NCI-H2107 (cell line): ENCODE data around the gene MACROH2A1.

Source experiments
- DNase-seq: peaks from one replicate; lab custom pipeline; 2025; lab: John Stamatoyannopoulos, UW

The MACROH2A1 gene

DNA sequence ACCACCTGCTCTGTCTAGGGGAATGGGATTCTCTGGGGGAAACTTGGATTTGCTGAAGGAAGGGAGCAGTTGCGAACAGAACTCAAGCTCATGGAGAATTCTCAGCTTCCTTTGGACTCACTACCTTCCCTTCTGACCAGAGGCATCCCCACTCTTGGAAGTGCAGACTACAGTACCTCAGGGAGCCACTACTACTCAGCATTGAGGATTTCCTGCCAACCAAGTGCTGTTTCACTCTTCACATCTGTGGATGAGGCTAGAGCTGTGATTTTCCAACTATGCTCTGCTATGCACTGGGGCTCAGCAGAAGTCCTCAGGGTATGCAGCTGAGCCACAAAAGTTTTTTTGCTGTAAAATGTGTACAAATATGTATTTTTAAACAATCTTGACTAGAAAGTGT, 43.9 kb downstream of the MACROH2A1 start:
- DNase-seq, result no peak

DNA sequence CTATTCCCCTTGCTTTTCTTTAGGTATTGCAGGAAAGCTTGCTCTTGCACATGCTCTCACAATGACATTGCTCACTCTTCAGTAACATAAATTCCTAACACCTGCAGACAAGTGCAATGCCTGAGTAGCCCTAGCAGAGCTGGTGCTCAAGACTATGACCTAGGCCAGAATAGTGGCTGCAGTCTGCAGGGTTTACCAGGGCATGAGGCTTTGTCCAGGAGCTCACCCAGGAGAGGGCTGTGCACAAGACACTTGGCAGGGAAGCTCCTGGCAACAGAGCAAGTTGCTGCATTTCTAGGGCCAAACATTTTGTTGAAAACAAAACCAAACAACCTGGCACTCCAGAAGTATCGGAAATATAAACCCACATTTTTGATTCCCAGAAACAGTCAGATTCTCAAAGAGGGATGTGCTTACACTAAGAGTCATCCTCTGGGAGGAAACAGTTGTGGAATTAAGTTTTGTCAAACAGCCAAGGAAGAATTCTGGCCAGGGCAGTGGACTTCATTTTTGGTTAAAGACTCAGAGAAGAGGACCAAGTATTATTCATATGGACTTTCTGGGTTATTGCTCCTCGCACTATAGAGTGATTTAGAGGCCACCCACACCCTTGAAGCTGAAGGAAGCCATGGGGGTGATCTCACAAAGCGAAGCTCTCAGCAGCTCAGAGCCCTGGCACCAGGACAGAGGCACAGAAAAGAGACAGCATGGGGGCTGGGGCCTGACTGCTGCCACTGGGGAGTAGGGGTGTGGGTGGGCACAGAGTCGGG, 44.9 kb downstream of the MACROH2A1 start:
- DNase-seq, result no peak

DNA sequence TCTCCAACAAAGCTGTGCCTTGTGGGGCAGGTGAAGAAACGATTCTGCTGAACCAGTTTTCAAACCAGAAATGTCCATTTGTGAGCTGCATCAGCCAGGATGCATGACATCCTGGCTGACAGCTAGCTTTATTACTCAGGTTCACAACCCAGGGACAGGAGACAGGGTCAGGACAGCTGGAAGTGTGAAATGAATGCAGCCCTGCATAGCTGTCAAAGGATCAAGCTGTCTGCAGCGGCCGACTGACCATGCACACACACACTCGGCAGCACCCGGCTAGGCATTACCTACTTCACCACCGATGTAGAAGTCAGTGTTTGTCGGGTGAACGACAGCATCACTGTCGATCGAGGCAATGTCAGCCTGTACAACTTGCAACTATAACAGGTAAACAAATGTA, 48.5 kb downstream of the MACROH2A1 start:
- no peak for DNase-seq

DNA sequence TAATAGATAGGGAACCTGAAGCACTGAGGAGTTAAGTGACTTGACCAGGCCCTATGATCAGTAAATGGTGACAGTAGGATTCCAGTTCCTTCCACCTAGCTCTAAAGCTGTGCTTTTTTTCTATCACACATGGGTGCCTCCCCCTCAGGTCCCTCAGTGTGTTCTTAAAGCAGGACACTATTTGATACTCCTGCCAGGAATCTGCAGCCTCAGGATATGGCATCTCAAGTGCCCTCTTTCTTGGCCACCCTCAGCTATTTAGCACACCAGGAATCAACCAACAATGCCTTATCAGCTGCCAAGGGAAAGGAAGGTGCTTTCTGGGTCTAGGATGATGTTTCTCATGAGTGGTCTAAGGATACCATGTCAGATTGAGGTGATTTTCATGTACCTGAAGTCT, 49.1 kb downstream of the MACROH2A1 start:
- DNase-seq, result no peak

DNA sequence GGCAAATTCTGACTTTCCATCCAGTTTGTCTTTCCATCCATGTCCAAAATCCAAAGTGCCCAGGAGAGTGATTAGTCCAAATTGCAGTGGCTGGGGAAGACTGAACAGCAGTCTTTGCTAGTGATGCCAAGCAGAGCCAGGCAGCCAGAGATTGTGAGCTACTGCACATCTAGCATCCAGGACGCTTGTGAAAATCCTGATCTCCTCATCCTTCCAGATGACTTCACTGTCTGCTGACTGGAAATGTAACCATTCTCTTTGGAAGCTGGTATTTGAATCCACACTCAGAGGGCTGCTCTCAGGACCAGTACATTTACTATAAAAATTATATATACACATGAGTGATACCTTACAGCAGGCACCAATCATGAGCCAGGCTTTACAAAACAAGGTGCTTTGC, 49.6 kb downstream of the MACROH2A1 start:
- DNase-seq, result no peak

DNA sequence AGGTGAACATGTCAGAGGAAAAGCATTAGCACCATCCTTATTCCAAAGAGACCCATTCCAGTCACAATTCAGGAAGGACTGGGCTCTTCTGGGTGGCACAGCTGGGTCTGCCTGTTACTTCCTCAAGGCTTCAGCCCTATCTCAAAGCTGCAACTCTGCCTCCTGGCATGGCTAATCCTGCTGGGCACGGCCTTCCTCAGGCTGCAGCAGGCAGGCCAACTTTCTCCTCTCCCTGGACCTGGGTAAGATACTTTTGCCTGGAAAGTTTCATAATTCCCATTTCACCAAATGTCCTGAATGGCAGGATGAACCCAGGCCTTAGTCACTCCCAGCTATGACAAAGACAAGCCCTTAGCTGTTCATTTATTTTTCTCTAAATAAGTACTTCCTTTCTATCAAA, 50.1 kb downstream of the MACROH2A1 start:
- DNase-seq, result no peak

DNA sequence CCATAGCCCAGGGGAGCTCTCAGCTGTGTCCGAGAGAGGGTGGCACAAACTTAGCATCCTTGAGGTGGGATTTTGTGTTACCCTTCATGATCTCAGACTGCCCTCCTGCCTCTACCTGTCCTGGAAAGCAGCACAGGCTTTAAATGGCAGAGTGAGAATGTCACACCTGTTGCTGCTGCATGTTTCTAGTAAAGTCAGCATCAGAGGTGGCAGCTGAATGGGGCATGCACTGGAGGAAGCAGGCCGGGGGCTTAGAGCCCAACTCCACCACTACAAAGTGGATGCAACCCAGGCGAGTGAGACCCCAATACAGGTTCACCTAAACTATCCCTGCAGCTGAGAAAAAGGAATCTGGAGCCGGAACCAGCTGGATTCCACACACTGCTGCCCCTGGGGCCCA, 51.6 kb downstream of the MACROH2A1 start:
- no peak for DNase-seq

DNA sequence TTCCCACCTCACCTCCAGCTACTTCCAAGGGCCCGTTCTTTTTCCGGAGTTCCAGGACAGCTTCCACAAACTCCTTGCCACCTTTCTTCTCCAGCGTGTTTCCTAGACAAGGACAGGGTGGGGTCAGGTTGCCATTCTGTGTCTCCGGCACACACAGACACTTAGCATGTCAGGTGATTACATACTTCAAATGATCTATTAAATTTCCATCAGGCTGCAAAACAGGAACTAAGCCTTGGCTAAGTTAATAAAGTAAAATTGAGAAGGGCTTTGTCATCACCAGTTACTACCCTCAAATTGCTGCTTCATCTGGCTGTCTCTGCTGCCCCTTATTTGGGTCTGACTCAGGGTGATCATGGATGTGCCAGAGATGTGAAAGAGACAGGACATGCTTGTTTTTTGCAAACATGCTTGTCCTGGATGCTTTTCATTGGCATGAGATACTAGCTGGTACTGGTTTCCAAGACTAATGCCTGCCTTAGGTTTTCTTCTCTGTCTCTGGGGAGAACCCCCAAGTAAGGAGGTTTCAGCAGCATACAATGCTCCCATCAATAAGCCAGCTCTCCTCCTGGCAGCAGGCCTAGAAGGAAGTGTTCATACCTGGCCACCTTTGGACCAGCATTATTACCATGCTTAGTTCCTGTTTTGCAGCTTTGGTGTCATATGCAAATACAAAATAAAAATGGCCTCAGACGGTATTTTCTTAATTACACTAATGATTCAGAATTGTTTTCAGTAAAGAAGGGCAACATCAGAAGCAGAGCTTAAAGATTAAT, 52.9 kb downstream of the MACROH2A1 start:
- DNase-seq, result no peak

DNA sequence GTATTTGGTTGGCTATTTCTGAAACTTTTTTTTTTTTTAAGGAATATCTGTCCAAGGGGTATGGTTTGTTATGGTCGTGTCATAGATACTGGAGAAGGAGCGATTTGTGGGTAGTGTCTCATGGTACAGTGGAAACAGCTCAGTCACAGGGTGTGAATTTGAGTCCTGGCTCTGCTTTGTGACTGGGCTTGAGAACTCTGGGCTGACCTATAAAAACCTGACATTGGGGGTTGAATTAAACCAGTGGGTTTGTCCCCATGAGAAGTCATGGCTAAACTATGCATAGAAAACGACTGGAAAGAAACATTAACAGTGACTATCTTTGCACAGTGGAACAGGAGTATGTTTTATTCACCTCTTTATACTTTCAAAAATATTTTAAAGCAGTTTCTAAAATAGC, 54.7 kb downstream of the MACROH2A1 start:
- no peak for DNase-seq

DNA sequence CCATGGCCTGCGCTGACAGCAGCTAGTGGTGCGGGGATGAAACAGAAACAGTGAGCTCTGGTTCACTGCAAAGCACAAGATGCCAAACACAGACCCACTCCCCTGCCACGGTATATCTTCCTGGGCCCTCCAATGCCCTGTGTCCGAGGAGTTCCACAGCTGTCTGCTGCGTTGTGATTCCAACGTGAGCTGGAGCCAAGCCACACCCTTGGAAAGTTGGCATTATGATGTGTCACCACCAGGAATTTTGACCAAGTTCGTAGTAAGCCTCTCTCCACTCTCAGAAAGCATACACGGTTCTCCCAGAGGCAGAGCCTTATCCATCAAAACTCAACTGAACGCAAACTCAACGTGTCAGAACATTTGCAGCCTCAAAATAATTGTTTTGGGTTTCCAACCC, 55.6 kb downstream of the MACROH2A1 start:
- no peak for DNase-seq

DNA sequence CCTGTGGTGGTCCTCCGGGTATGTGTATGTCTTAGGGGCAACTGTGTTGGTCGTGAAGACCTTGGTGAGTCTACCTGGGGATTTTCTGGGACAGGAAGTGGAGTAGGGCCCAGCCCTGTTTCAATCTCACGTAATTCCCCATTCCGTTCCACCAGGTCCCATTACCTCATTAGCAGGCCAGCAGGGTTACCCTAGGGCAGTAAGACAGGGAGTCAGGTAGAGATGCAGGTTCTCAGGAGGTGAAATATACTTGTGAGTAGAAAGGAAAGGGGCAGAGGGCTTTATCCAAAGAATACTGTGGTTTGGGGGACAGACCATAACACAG, 56.5 kb downstream of the MACROH2A1 start:
- no peak for DNase-seq

DNA sequence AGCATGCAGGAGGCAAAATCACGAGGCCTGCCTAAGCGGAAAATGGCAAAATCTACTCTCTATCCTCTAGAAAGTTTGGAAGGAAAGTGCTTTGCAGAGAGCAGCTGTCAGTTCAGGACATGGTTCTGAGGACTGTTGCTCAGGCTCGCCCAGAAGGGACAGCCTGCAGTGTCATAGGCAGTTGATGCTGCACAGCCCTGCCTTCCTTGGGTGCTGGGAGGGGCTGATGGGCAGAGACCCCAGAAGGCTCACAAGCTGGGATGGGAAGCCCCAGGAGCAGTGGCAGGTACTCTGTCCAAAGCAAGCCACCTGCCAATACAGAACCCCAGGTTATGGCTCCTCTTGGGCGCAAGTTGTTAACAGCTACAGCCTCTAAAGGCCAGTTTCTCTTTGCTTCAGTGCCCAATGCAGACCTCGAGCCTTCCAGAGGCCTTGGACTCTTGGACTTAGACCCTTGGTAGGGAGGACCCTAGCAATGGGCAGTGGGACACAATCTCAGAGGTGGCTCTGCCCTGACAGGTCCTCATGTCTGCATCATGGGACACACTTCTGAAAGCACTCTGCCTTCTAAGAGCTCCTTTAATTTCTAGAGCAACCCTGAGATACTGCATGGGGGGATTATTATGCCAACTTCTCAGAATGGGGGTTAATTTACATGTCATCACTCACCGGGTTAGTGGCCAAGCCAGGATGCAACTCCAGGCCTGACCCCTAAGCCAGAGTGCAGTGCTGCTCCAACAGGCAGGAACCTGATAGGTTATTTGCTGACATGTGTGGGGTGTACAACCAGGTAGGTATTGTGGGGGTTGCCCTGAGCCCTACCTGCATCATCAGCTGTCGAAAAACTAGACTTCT, 57.1 kb downstream of the MACROH2A1 start:
- DNase-seq, result no peak

DNA sequence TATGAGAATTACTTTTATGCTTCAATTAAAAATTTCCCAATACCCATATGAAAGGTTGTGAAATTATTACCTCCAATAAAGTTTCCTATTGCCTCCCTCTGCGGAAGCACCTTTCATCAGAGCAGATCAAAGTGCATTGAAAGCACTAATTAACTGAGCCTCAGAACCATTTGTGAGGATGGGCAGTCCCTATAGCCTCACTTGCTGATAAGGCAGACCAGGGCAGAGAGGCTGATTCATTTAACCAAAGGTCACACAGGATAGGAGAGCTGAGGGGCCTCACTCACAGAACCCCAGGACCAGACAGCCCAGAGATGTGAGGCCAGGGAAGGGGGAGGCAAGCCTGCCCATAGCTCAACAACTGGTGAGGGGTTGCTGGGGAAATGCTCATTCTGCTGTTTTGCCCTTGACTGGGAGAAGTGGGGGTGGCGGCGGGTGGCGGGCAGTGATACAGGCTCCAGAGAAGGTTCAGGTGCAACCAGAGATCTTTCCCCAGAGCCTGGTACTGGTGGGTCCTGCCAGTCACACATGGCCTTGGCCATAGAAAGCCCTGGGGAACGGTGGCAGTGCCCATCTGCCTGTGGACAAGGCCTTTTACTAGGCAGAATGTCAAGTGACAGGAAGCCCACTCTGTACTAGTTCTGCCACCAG, 57.9 kb downstream of the MACROH2A1 start:
- DNase-seq, result no peak

DNA sequence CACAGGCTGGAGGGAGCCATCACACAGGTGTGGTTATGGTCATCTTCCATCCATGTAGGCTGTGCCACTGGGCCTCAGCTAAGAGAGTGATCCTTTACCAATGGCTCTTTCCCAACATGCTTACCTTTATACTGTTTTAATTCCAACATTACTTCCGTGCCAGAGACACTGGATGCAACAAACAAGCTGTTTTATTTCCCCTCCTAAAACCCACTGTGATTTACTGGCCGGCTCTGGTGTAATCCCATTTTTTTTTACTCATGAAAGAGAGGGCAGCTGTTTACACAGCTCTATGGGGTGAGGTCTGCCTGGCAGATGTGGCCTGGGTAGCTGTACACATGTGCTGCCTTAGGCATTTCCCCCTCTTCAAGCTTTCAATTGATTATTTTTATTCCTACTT, 58.5 kb downstream of the MACROH2A1 start:
- DNase-seq, result no peak

DNA sequence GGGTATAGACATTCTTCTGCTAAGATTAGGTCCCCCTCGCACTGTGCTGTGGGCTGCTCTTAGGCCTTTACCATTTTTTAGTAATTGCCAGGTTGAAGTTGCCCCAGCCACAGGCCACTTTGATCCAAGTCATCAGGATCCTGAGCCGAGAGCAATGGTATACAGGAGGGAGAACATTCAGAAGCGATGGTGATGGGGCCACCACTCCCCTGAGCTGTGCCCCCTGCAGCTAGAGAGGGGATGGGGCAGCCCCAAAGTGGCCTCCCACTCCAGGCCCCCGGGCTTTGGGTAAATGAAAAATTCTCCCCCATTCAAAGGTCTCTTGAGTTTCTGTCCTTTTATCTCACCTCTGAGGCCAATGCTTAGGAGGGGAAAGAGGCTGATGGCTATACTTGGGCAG, 59.4 kb downstream of the MACROH2A1 start:
- DNase-seq, result no peak

DNA sequence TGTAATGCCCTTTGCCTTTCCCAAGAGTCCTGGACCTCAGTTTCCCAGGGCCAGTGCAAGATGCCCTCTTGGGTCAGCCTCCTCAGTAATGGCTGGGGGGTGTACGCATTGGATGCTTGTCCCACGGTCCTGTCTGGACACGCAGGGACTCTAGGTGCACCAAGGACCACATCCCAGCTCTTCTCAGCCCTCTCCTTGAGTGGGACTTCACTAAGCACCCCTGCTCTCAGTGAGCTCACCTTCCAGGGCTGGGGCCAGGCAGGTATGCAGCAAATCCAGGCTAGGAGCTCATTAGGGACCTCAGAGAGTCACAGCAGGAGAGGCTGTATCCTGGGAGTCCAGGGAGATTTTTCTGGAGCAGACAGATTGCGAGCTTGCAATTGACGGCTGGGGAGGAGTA, 59.8 kb downstream of the MACROH2A1 start:
- DNase-seq, result no peak

DNA sequence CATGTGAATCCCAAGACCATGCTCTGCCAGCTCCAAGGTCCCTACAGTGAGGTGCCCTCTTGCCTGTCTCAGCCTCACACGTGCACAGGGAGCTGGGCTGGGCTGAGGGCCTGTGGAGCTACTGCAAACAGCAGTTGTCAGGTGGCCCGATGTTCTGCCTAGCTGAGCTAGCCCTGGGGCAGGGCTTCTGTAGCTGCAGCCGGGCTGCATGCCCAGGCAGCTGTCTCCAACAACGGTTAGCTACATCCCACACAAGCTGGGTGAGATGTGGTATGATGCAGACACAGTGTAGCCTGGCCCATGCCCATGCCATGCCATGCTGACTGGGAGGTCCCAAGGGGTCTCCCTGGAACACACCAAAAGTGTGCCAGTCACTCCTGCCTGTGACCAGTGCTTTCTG, 62.0 kb downstream of the MACROH2A1 start:
- no peak for DNase-seq

DNA sequence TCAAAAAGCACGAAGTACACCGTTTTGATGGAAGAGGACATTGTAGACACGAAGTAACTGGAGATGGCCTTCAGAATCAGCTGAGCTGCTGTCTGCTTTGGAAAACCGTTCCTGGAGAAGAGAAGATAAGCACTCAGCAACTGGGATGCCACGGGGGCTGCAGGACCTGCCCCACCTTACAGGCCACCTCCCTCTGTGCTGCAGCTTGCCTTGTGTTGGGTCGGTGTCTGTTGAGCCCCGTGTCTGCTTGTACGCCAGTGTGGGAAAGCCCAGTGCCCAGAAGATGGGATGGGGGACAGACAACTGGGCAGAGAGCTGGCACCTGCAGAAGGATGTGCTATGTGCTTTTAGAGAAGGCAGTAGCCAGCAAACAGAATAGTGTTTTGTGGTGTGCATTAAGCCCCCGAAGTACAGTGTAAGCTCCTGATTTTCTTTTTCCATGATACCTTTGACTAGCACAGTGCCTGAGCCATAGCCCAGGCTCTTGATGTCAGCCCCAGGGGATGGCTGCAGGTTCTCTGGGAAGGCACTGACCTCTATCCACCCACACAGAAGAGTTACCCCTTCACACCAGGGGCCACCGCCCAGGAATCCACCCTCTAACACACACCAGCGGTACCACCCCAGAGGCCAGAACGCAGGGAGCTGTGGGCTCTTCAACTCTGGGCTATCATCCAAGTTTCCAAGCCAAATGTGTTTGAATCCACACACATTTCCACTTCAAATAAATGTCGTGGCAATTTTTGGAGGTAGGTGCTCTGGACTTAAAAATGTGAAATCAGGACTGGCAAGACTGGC, 63.8 kb downstream of the MACROH2A1 start:
- DNase-seq, result no peak

DNA sequence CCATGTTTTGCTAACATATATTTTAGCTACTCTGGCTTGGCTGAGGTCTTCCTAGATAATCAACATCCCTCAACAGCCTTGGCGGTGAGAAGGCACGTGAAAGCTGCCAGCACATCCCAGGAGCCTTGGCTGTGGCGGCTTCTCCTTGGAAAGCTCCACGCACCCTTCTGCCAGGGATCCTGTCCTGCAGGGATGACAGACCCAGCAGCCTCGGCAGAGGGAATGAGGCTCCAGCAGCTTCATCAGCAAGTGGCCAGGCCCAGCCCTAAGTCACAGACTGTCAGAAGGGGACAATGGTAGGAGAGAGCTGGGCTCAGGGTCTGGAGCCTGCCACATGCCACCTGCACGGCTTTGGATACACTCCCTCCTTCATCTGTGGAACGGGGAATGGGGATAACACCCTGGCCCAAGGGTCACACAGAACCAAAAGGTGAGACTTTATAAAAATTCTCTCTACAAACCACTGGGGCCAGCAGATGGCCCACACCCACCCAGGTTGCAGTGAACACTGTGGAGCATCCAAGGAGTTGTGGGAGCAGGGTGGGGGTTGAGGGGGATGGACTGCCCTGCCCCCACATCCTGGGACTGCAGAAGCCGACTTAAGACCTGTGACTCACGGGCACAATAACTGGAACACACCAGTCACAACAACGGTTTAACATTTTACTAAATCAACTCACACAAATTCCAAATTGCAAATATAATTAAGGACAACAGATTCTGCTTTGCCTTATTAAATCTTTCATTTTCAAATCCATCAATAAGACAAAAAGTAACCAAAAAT, 65.1 kb downstream of the MACROH2A1 start:
- no peak for DNase-seq

DNA sequence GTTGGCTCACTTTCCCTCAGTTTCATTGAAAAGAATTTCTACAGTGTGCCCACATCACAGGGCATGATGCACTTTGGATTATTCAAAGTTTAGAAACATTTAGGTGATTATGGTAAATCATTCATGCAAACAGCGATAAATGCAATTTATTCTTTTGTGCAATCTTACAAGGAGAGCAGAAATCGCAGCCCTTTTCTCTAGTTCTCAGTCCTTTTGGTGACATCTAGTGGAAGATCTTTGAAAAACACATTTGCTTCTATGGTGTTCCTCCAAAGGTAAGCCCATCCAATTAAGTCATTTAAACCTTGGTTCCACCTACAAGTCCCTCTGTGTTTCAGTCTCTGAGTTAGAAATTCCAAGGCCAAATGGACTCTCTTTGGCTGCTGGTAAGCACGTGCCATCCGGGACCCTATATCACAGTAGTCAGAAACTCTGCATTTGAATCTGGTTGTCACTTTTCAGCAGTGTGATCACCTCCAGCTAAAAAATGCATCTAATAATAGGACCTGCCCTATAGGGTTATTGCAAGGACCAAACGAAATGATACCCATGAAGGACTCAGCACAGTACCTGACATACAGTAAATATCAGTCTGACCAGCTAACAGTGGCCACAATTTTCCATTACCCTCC, 66.4 kb downstream of the MACROH2A1 start:
- DNase-seq, result no peak
